HG03457 (cell line): ENCODE measurements around the gene PEX6.

Experiments
- ATAC-seq: cut with Tn5 transposase; IDR thresholded peaks from one replicate; pipeline ENCODE4 v1.9.1; 2021; ENCODE audit warnings: moderate number of reproducible peaks; ENCODE audit not compliant: unreplicated experiment

PEX6 gene

GRCh38 chr6:42936398-42936797 is 42.6 kb downstream of the PEX6 start:
- ATAC-seq: no peak

- no peak for ATAC-seq
Observed at GRCh38 chr6:42935322-42935721, 43.7 kb downstream of the PEX6 start.

- ATAC-seq: no peak
Observed at GRCh38 chr6:42933205-42933604, 45.8 kb downstream of the PEX6 start.

GRCh38 chr6:42932412-42932811 is 46.6 kb downstream of the PEX6 start:
- no peak for ATAC-seq

- ATAC-seq: peak; percentile 38
Observed at GRCh38 chr6:42929821-42930360, 49.1 kb downstream of the PEX6 start.

GRCh38 chr6:42928986-42929820 is 49.8 kb downstream of the PEX6 start, which contains the start of gene CNPY3:
Gene CNPY3, plus strand, starts transcription at chr6:42929480. Its CDS starts 91 bp downstream, at chr6:42929571.
- ATAC-seq: peak; percentile 53

GRCh38 chr6:42925248-42925857 is 53.6 kb downstream of the PEX6 start:
- no peak for ATAC-seq

- no peak for ATAC-seq
Observed at GRCh38 chr6:42923666-42924065, 55.3 kb downstream of the PEX6 start.

GRCh38 chr6:42921801-42922200 is 57.2 kb downstream of the PEX6 start:
- ATAC-seq: no peak

- ATAC-seq: no peak
Observed at GRCh38 chr6:42916288-42916687, 62.7 kb downstream of the PEX6 start.

GRCh38 chr6:42915732-42916131 is 63.2 kb downstream of the PEX6 start, which contains the start of gene PTCRA:
Gene PTCRA, plus strand, starts transcription at chr6:42916053. Its CDS starts 17 bp downstream, at chr6:42916070.
- no peak for ATAC-seq

GRCh38 chr6:42914546-42914945 is 64.4 kb downstream of the PEX6 start:
- no peak for ATAC-seq
